ENCODE data around the gene SLC2A1. TPM values are rescaled to one million over a fixed set of nuclear protein-coding genes. Genes with fewer than 3 reads are reported as not detected.

The SLC2A1 gene
- polyA plus RNA-seq, 2 donors, result 70.3 to 115 TPM

DNA sequence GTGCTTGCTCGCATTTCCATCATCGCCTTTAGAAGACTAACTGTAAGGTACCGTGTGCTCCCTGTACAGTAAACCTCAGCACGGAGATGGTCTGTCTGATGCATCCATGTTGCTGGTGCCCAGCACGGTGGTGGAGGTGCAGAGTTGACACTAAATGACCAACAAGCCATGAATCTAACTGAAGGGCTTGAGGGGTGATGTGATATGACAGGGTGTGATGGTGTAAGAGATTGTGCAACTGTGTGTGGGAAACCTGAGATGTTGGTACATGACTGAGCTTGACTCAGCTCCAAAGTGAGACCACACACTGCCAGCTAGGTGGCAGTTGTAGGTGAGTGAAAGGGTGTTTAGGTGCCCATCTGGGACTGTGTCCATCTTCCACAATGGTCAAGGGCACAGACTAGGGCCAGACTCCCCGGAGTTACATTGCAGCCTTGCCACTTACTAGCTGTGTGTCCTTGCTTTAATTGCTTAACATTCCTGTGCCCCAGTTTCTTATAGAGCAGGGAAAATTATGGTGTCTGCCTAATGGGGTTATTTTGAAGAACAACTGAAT lies 21.4 kb downstream of the SLC2A1 start:
- WGBS, 2 donors, result 68 to 76% methylated on average over 6 of the region's 6 CpGs
- no peaks in the 10 kb centered on the region for H3K9me3 ChIP-seq (ENCODE audit: control insufficient read depth in 2 of 2, insufficient read depth in 1 of 2, low read depth in 1 of 2, low read length in 1 of 2)
- H3K27me3 ChIP-seq (ENCODE audit: control insufficient read depth in 1 of 2, insufficient read depth in 2 of 2, low read length in 2 of 2), result no peaks in the 10 kb centered on the region
- H3K36me3 ChIP-seq (ENCODE audit: control insufficient read depth in 2 of 2, insufficient read depth in 2 of 2, low read length in 1 of 2), result peaks cover 0 to 33% of the 10 kb centered on the region in 2 donors
- peaks cover 22 to 82% of the 10 kb centered on the region in 2 donors for H3K4me1 ChIP-seq (ENCODE audit: control insufficient read depth in 2 of 2, insufficient read depth in 2 of 2, low read length in 1 of 2)
- H3K27ac ChIP-seq (ENCODE audit: low read depth in 2 of 2, low read length in 1 of 2), result peak overlapping the region; percentile 90 to 97
- H3K4me3 ChIP-seq (ENCODE audit: low read depth in 1 of 2, low read length in 2 of 2), result no peak overlapping the region

DNA sequence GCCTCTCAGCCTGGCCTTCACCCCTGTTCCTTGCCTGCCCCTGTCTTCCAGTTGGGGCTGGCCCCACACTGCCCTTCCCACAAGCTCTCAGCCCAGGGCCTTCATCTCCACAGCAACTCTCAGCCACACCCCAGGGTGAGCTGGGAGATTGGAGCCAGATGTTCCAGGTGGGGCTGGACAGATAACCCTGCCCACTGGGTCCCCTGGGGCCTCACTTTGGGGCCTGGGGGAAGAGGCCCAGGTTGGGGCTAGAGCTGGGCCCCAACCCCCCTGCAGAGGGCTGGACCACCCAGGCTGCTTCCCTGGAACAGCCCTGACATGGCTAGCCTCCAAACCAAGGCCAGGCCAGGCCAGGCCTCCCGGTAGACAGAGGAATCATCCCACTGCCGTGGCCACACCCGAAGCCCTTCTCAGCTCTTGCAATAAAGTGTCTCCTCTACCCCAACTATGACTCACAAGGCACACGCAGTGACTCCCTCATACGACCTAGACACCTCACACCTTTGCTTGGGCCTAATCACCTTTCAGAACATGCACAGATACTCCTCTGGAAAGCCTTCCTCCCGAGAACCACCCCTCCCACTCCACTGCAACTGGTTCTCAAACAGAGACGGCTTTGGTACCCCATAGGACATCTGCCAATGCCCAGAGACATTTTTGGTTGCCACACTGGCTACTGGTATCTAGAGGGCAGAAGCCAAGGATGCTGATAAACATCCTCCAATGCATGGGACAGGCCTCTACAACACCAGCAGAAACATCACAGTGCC lies 22.2 kb downstream of the SLC2A1 start:
- Histone ChIP-seq H3K27ac (ENCODE audit: low read depth in 2 of 2, low read length in 1 of 2) (peak overlapping the region; percentile 90 to 97), H3K27me3 (ENCODE audit: control insufficient read depth in 1 of 2, insufficient read depth in 2 of 2, low read length in 2 of 2) (no peaks in the 10 kb centered on the region), H3K36me3 (ENCODE audit: control insufficient read depth in 2 of 2, insufficient read depth in 2 of 2, low read length in 1 of 2) (peaks cover 0 to 32% of the 10 kb centered on the region in 2 donors), H3K9me3 (ENCODE audit: control insufficient read depth in 2 of 2, insufficient read depth in 1 of 2, low read depth in 1 of 2, low read length in 1 of 2) (no peaks in the 10 kb centered on the region), H3K4me3 (ENCODE audit: low read depth in 1 of 2, low read length in 2 of 2) (no peak overlapping the region), H3K4me1 (ENCODE audit: control insufficient read depth in 2 of 2, insufficient read depth in 2 of 2, low read length in 1 of 2) (peaks cover 18 to 81% of the 10 kb centered on the region in 2 donors)
- WGBS, 2 donors, result 29 to 41% methylated on average over 7 of the region's 7 CpGs

DNA sequence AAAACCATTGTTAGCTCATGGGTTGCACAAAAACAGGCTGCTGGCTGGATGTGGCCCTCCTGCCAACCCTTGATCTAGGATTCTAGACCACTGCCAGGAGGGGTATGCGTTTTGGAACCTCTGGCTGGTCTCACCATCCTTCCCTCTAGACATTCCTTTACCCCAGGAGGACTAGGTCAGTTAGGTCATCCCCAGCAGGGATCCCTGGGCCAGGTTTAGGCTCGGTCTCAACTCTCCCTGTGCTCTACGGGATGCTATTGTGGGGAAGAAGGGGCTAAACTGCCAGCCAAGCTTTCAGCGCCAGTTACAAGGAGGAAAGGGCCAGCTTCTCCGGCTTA lies 22.7 kb downstream of the SLC2A1 start:
- 70 to 71% methylated on average over 5 of the region's 5 CpGs for WGBS, 2 donors

DNA sequence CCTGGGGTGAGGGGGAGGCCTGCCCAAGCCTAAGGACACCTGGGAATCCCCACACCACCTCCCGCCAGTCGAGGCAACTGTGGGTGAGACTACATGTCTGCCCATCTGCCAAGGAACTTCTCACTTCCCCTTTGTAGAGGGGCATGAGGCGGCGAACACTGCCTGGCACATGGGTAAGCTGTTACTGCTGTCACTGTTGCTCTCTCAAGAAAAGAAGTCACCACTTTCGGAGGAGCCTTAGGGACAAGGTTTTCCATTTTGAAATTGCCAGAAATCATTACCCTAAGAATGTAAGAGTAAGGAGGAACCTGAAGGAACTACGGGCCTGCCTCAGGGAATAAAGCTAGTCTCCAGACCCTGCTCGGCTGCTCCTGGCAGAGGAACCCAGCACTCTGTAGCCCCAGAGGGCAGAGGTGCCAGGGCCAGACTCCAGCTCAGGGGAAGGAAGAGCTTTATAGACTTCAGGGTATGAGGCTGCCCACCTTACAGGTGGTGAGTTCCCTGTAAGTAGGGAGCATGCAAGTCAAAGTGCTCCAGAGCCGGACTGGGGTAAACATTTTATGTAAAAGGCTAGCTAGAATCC lies 23.3 kb downstream of the SLC2A1 start:
- Histone ChIP-seq H3K4me1 (ENCODE audit: control insufficient read depth in 2 of 2, insufficient read depth in 2 of 2, low read length in 1 of 2) (peaks cover 17 to 72% of the 10 kb centered on the region in 2 donors), H3K36me3 (ENCODE audit: control insufficient read depth in 2 of 2, insufficient read depth in 2 of 2, low read length in 1 of 2) (peaks cover 1 to 37% of the 10 kb centered on the region in 2 donors), H3K9me3 (ENCODE audit: control insufficient read depth in 2 of 2, insufficient read depth in 1 of 2, low read depth in 1 of 2, low read length in 1 of 2) (no peaks in the 10 kb centered on the region), H3K27me3 (ENCODE audit: control insufficient read depth in 1 of 2, insufficient read depth in 2 of 2, low read length in 2 of 2) (no peaks in the 10 kb centered on the region), H3K4me3 (ENCODE audit: low read depth in 1 of 2, low read length in 2 of 2) (no peak overlapping the region), H3K27ac (ENCODE audit: low read depth in 2 of 2, low read length in 1 of 2) (peak overlapping the region; percentile 90 to 97)
- 65 to 71% methylated on average over 8 of the region's 8 CpGs for WGBS, 2 donors

More for the DNA sequence above, 22.7 kb downstream of the SLC2A1 start:
- Histone ChIP-seq H3K36me3 (ENCODE audit: control insufficient read depth in 2 of 2, insufficient read depth in 2 of 2, low read length in 1 of 2) (peaks cover 0 to 32% of the 10 kb centered on the region in 2 donors), H3K9me3 (ENCODE audit: control insufficient read depth in 2 of 2, insufficient read depth in 1 of 2, low read depth in 1 of 2, low read length in 1 of 2) (no peaks in the 10 kb centered on the region), H3K4me1 (ENCODE audit: control insufficient read depth in 2 of 2, insufficient read depth in 2 of 2, low read length in 1 of 2) (peaks cover 17 to 77% of the 10 kb centered on the region in 2 donors), H3K4me3 (ENCODE audit: low read depth in 1 of 2, low read length in 2 of 2) (no peak overlapping the region), H3K27ac (ENCODE audit: low read depth in 2 of 2, low read length in 1 of 2) (peak overlapping the region; percentile 90 to 97), H3K27me3 (ENCODE audit: control insufficient read depth in 1 of 2, insufficient read depth in 2 of 2, low read length in 2 of 2) (no peaks in the 10 kb centered on the region)

DNA sequence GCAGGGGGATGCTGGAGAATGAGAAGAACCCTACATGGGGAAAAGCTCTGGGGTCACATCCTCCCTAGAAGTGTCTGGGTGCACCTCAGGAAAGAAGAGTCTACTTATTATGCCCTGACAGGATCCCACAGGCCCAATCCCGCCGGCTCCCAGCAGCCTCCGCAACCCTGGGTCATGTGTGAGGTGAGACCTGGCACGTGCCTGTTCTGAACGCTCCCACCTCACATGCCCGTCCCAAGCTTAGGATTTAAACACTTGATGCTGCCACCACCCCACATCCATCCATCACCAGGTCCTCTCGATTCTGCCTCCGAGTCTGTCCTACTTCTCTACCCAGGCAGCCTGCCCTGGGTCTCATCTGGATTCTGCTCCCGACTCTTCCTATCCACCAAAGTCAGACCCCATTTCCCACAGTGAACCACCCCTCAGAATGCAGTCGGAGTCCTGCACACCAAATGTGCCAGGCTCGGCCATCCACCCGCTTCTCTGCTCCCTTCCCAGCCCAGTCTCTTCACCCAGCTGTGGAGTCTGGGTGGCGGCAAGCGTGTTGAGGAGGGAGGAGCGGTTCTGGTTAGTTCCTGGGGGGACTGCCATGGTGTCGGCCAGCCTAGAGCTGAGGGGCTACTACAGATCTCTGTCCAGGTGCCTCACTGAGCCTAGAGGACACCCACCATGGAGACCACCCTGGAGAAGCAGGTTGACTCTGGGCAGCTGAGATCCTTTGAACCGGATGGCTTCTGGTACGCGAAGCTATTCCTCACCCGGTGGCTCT lies 23.9 kb downstream of the SLC2A1 start:
- no peaks in the 10 kb centered on the region for H3K9me3 ChIP-seq (ENCODE audit: control insufficient read depth in 2 of 2, insufficient read depth in 1 of 2, low read depth in 1 of 2, low read length in 1 of 2)
- WGBS, 2 donors, result 73 to 79% methylated on average over 20 of the region's 20 CpGs
- no peak overlapping the region for H3K4me3 ChIP-seq (ENCODE audit: low read depth in 1 of 2, low read length in 2 of 2)
- peaks cover 14 to 70% of the 10 kb centered on the region in 2 donors for H3K4me1 ChIP-seq (ENCODE audit: control insufficient read depth in 2 of 2, insufficient read depth in 2 of 2, low read length in 1 of 2)
- peaks cover 7 to 41% of the 10 kb centered on the region in 2 donors for H3K36me3 ChIP-seq (ENCODE audit: control insufficient read depth in 2 of 2, insufficient read depth in 2 of 2, low read length in 1 of 2)
- no peaks in the 10 kb centered on the region for H3K27me3 ChIP-seq (ENCODE audit: control insufficient read depth in 1 of 2, insufficient read depth in 2 of 2, low read length in 2 of 2)
- peak overlapping the region; percentile 90 to 97 for H3K27ac ChIP-seq (ENCODE audit: low read depth in 2 of 2, low read length in 1 of 2)

DNA sequence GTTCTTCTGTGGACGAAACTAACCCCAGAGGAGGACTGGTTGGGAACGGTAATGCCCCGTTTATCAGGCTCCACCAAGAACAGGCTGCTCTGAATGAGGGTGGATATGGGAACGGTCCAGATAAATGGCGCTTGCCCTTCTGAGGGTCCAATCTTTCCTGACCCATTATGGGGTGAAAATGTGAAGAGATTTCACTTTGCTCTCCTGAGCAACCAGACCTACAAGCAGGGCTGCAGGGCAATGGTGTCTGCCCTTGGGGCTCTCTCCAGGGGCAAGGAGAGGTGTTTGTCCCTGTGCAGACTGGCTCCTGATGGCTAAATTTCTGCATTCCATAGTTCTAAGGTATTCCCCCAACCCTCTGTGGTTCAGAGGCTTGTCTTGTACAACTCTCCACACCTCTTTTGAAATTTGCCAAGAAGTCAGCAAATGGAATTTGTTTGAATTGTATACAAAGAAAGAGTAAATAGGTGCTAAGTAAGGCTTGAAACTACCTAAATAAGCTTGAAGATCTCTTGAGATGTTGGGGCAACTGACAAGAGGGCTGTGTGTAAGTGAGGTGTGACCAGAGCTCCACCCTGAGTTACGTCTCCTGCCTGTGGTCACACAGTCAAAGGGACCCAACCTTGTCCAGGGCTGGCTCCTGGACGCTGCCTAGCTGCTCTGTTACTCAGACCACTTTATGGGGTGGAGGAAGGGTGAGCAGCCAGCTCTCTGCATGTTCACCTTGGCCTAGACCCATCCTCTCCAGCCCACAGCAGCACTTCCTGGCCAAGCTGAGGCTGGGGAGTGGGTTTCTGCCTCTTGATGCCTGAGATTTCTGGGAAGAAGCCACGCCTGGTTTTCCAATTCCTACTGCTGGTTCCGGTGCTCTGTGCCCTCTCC lies 24.8 kb downstream of the SLC2A1 start:
- 72 to 76% methylated on average over 9 of the region's 9 CpGs for WGBS, 2 donors
- Histone ChIP-seq H3K4me1 (ENCODE audit: control insufficient read depth in 2 of 2, insufficient read depth in 2 of 2, low read length in 1 of 2) (peaks cover 14 to 64% of the 10 kb centered on the region in 2 donors), H3K27me3 (ENCODE audit: control insufficient read depth in 1 of 2, insufficient read depth in 2 of 2, low read length in 2 of 2) (no peaks in the 10 kb centered on the region), H3K9me3 (ENCODE audit: control insufficient read depth in 2 of 2, insufficient read depth in 1 of 2, low read depth in 1 of 2, low read length in 1 of 2) (no peaks in the 10 kb centered on the region), H3K27ac (ENCODE audit: low read depth in 2 of 2, low read length in 1 of 2) (peak overlapping the region; percentile 87 to 97), H3K4me3 (ENCODE audit: low read depth in 1 of 2, low read length in 2 of 2) (no peak overlapping the region), H3K36me3 (ENCODE audit: control insufficient read depth in 2 of 2, insufficient read depth in 2 of 2, low read length in 1 of 2) (peaks cover 10 to 50% of the 10 kb centered on the region in 2 donors)

DNA sequence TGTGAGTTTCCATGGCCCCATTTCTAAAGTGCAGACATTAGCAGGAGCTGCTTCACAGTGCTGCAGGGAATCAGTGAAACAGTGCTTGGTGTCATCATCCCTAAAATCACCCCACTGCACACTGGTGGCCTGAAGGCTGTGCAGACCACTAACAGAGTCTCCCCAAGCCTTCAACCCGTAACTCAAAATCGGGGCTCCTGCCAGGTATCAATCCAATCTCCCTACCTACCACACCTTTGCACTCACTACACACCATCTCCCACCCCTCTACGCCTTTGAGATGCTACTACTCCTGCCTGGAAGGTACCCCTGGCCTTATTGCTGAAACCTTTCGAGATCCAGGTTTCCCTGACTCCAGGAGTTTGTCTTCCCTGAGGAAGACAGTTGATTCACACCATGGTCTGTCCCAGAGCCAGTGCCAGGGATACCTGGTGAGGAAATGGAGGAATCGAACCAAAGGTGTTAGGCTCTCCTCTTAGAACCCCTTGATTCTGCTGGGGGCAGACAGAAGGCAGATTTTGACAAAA lies 25.5 kb downstream of the SLC2A1 start:
- H3K4me1 ChIP-seq (ENCODE audit: control insufficient read depth in 2 of 2, insufficient read depth in 2 of 2, low read length in 1 of 2), result peaks cover 14 to 56% of the 10 kb centered on the region in 2 donors
- H3K36me3 ChIP-seq (ENCODE audit: control insufficient read depth in 2 of 2, insufficient read depth in 2 of 2, low read length in 1 of 2), result peaks cover 17 to 56% of the 10 kb centered on the region in 2 donors
- 84 to 87% methylated on average over 5 of the region's 5 CpGs for WGBS, 2 donors
- no peaks in the 10 kb centered on the region for H3K9me3 ChIP-seq (ENCODE audit: control insufficient read depth in 2 of 2, insufficient read depth in 1 of 2, low read depth in 1 of 2, low read length in 1 of 2)
- H3K4me3 ChIP-seq (ENCODE audit: low read depth in 1 of 2, low read length in 2 of 2), result no peak overlapping the region
- peak overlapping the region; percentile 87 to 97 for H3K27ac ChIP-seq (ENCODE audit: low read depth in 2 of 2, low read length in 1 of 2)
- H3K27me3 ChIP-seq (ENCODE audit: control insufficient read depth in 1 of 2, insufficient read depth in 2 of 2, low read length in 2 of 2), result no peaks in the 10 kb centered on the region

DNA sequence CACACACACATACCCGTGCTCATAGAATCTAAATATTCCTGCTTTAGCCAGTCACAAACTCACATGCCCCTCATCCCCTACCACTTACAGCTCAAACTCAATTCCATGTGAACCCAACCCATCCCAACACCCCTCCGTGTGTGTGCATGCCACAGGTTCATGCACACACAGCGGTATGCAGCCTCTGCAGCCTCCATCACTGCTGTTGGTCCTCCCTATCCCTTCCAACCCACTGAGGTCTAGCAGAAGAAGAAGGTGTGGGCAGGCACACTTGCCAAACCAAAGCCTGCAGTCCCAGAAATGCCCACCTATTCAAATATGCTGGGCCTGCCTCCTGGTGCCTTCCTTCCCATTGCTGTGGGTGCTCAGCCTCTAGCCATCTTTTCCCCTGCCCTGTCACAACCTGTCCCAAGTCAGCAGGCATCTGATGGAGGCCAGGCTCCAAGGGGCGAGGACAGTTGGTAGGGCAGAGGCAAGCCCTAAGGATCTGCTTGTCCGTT lies 26.2 kb downstream of the SLC2A1 start:
- Histone ChIP-seq H3K4me3 (ENCODE audit: low read depth in 1 of 2, low read length in 2 of 2) (no peak overlapping the region), H3K27ac (ENCODE audit: low read depth in 2 of 2, low read length in 1 of 2) (peak overlapping the region; percentile 87 to 97), H3K27me3 (ENCODE audit: control insufficient read depth in 1 of 2, insufficient read depth in 2 of 2, low read length in 2 of 2) (no peaks in the 10 kb centered on the region), H3K4me1 (ENCODE audit: control insufficient read depth in 2 of 2, insufficient read depth in 2 of 2, low read length in 1 of 2) (peaks cover 14 to 51% of the 10 kb centered on the region in 2 donors), H3K36me3 (ENCODE audit: control insufficient read depth in 2 of 2, insufficient read depth in 2 of 2, low read length in 1 of 2) (peaks cover 21 to 57% of the 10 kb centered on the region in 2 donors), H3K9me3 (ENCODE audit: control insufficient read depth in 2 of 2, insufficient read depth in 1 of 2, low read depth in 1 of 2, low read length in 1 of 2) (no peaks in the 10 kb centered on the region)
- WGBS, 2 donors, result 58 to 84% methylated on average over 5 of the region's 5 CpGs

Data from esophagus (tissue), 2 donors.